Erythroblast (primary cell): ENCODE results near the gene FOXB2.

ENCODE experiments used
- GATA1 ChIP-seq: IDR thresholded peaks from 2 replicates; pipeline ENCODE4 v1.6.1; 2011; ENCODE audit warnings: low read depth, mild to moderate bottlenecking, control low read depth, low read length, moderate library complexity
- POLR2A ChIP-seq: IDR thresholded peaks from 2 replicates; pipeline ENCODE4 v1.6.1; 2011; ENCODE audit warnings: mild to moderate bottlenecking, low read length

DNA sequence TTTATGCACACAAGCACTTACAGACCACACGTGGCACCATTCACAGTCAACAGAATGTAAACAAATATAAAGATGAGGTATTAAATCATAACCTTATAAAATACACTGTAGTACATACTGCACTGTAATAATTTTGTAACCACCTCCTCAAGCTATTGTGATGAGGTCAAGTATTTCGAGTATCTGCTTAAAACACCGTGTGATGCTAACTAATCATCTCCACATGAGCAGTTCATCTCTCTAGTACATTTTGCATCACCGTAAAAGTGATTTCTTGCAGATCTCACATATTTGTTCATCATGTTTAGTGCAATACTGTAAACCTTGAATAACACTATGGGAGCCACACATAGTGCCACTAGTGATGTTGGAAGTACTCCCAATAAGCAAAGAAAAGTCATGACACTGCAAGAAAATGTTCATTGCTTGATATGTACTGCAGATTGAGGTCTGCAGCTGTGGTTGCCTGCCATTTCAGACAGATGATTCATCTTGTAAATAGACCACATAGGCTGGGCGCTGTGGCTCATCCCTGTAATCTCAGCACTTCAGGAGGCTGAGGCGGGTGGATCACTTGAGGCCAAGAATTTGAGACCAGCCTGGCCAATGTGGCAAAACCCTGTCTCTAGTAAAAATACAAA, 44.3 kb downstream of the FOXB2 start:
- TF ChIP-seq POLR2A = no peak
- TF ChIP-seq GATA1 = no peak
